Naive thymus-derived CD8-positive, alpha-beta T cell (primary cell): ENCODE data around the gene EFEMP1. TPM values are rescaled to one million over a fixed set of nuclear protein-coding genes. Genes with fewer than 3 reads are reported as not detected.

ENCODE experiments used
- ATAC-seq, 2 donors: fragments of 150-1000 bp; cut with Tn5 transposase in 1 of 2; sonication (Bioruptor Pico), chemical (Tn5 transposase) in 1 of 2; 1 replicate in 1 of 2; 2 replicates in 1 of 2; pipeline ENCODE4 v1.10.0; 2021; ENCODE audit warnings: mild to moderate bottlenecking in 2 of 2, moderate library complexity in 2 of 2
- POLR2A ChIA-PET: fragments of 350-600 bp; sonication (Branson Sonifier 250); formaldehyde crosslinking; loops from one replicate; lab custom pipeline; 2021; ENCODE audit warnings: antibody characterized with exemption; lab: Charles Lee
- DNase-seq, 10 donors: peaks; one replicate each; pipeline versions ENCODE4 v3.0.0 to v3.0.0-alpha.2; 2020 to 2022
- H3K27ac Mint-ChIP-seq, 10 donors: one replicate each; pipeline ENCODE4 v1.8.0; 2020 to 2022; ENCODE audit warnings: mild to moderate bottlenecking in 10 of 10, mixed read lengths in 10 of 10, moderate library complexity in 4 of 10, inconsistent platforms in 1 of 10
- H3K27me3 Mint-ChIP-seq, 5 donors: one replicate each; pipeline ENCODE4 v1.8.0; 2021 to 2022; ENCODE audit warnings: mixed read lengths in 5 of 5
- H3K36me3 Mint-ChIP-seq, 3 donors: one replicate each; pipeline ENCODE4 v1.8.0; 2020 to 2022; ENCODE audit warnings: mixed read lengths in 3 of 3, mild to moderate bottlenecking in 2 of 3, inconsistent platforms in 1 of 3
- H3K4me1 Mint-ChIP-seq, 4 donors: one replicate each; pipeline ENCODE4 v1.8.0; 2021 to 2022; ENCODE audit warnings: mixed read lengths in 4 of 4
- H3K4me3 Mint-ChIP-seq, 10 donors: one replicate each; pipeline ENCODE4 v1.8.0; 2020 to 2022; ENCODE audit warnings: mild to moderate bottlenecking in 10 of 10, mixed read lengths in 10 of 10, moderate library complexity in 6 of 10, inconsistent platforms in 1 of 10
- H3K9me3 Mint-ChIP-seq, 9 donors: one replicate each; pipeline ENCODE4 v1.8.0; 2020 to 2022; ENCODE audit warnings: mixed read lengths in 9 of 9, mild to moderate bottlenecking in 3 of 9, inconsistent platforms in 1 of 9, moderate library complexity in 1 of 9
- polyA plus RNA-seq, 3 donors: library from polyadenylated mRNA; unstranded; fragments of 300-500 nt; fragmentation: Illumina TruSeq; gene quantifications; one replicate each; pipeline ENCODE4 v1.2.3, GENCODE V29; 2021
- total RNA-seq, 8 experiments: library from RNA in 2 of 8; stranded (reverse) in 2 of 8; gene quantifications; one replicate each; pipeline ENCODE4 v1.2.3 and lab custom pipeline; 2021 to 2026

EFEMP1 gene
- total and polyA plus RNA-seq, 5 experiments from 2014 or later: not detected

DNA sequence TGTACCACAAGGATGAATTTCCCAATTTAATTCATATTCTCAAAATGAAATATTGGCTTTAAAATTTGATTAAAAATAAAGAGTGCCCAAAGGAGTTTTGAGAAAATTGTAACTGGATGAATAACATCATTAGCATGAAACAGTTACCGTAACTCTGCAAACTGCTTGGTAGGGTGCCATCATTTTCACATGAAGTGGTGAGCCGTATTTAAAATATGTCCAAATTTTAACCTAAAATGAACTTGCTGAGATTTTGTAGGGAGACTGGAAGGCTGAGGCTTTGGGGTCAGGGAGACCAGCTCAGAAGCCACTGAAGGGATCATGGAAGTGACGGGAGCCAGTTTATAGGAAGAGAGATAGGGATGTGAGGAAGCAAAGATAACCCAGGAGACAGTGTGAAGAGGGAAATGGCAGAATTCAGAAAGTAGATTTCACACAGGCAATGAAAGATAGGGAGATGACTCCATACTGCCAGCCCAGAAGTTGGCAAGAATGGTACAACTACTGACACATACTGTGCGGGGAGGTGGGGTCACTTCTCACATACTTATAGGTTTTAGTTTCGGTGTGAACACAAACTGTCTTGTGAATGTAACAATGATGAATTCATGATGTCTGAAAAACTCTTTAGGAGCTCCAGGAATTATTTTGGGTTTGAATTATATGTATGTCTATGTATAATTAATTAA is 53.8 kb downstream of the EFEMP1 start:
- POLR2A ChIA-PET: no interaction called here
- H3K4me3 Mint-ChIP-seq: no peak overlapping the region

DNA sequence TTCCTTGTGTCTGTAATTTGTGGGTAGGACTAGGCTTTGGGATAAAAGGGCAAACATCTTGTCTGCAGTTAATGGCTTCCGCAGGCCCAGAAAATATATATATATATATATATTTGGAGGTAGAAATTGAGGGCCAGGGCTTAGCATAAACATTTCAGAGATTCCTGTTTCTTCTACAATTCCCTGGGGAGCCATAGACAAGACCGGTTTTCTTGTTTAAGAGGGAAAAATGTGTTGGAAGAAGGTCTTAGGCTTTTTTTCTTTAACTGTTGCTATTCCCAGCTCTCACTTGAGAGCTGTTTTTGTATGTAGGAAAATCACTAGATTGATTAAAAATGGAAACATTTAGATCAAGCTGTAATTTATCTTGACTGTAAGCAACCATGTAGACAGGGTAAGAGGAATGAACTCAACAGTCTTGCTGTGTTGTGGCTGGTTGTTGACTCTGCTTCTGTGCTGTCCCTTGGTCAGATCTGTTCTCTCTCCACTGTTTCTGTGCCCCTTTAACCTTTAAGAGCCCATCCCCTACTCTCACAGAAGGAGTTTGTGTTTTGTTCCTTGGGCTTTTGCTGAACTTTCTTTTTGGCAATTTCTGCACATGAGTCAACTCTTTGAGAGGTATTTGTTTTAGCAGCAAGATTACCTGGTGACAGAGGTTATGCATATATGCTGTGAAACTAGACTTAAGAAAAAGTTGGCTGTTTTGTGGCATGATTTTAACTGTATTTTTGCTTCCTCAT is 58.3 kb downstream of the EFEMP1 start:
- no peak for ATAC-seq
- H3K27me3 Mint-ChIP-seq: peaks cover 3 to 24% (median 5%) of the 10 kb centered on the region in 5 donors
- H3K4me3 Mint-ChIP-seq: no peak overlapping the region
- peaks cover 0 to 4% (median 0%) of the 10 kb centered on the region in 9 donors for H3K9me3 Mint-ChIP-seq
- no peak for DNase-seq
- H3K36me3 Mint-ChIP-seq: no peaks in the 10 kb centered on the region
- no peak overlapping the region for H3K27ac Mint-ChIP-seq
- H3K4me1 Mint-ChIP-seq: no peaks in the 10 kb centered on the region
- POLR2A ChIA-PET: no interaction called here

More for the DNA sequence above, 53.8 kb downstream of the EFEMP1 start:
- ATAC-seq: no peak
- Mint-ChIP-seq H3K9me3 (peaks cover 0 to 4% (median 0%) of the 10 kb centered on the region in 9 donors), H3K27me3 (peaks cover 4 to 28% (median 9%) of the 10 kb centered on the region in 5 donors), H3K4me1 (peaks cover 0 to 2% (median 0%) of the 10 kb centered on the region in 4 donors), H3K27ac (no peak overlapping the region), H3K36me3 (no peaks in the 10 kb centered on the region)
- DNase-seq: no peak

- Mint-ChIP-seq H3K27me3 (peaks cover 3 to 17% (median 6%) of the 10 kb centered on the region in 5 donors), H3K36me3 (no peaks in the 10 kb centered on the region), H3K4me3 (no peak overlapping the region), H3K4me1 (no peaks in the 10 kb centered on the region), H3K9me3 (peaks cover 0 to 4% (median 0%) of the 10 kb centered on the region in 9 donors), H3K27ac (no peak overlapping the region)
- no peak for ATAC-seq
- DNase-seq: no peak
- POLR2A ChIA-PET: no interaction called here
Measured at GRCh38 chr2:55864351-55865084, 59.1 kb downstream of the EFEMP1 start.

GRCh38 chr2:55862673-55863390 is 60.8 kb downstream of the EFEMP1 start:
- ATAC-seq: no peak

DNA sequence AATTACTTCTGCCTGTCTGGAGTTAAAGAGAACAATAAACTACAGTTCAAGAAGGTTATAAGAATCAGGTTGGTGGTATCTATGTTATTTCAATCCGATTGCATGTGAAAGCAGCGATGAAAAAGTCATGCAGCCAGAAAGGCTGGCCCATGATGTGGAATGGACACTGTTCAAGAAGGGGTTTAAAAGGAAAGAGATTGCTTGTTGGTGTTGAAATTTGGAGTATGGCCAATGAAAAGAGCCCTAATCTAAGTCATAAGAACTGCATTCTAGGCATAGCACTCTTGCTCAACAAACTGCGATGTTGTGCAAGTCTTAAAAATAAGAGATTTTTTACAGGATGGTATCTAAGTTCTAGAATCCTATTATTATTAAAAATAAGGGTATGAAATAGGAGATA is 61.3 kb downstream of the EFEMP1 start:
- ATAC-seq (no peak), DNase-seq (no peak)
- Mint-ChIP-seq H3K27ac (no peak overlapping the region), H3K36me3 (no peaks in the 10 kb centered on the region), H3K9me3 (peaks cover 0 to 2% (median 0%) of the 10 kb centered on the region in 9 donors), H3K4me3 (no peak overlapping the region), H3K27me3 (peaks cover 0 to 14% (median 5%) of the 10 kb centered on the region in 5 donors), H3K4me1 (no peaks in the 10 kb centered on the region)
- POLR2A ChIA-PET: no interaction called here

More at GRCh38 chr2:55862673-55863390, 60.8 kb downstream of the EFEMP1 start:
- no peak for DNase-seq
- H3K9me3 Mint-ChIP-seq: peaks cover 0 to 4% (median 0%) of the 10 kb centered on the region in 9 donors
- POLR2A ChIA-PET: no interaction called here
- H3K4me1 Mint-ChIP-seq: no peaks in the 10 kb centered on the region
- H3K4me3 Mint-ChIP-seq: no peak overlapping the region
- H3K27me3 Mint-ChIP-seq: peaks cover 3 to 14% (median 6%) of the 10 kb centered on the region in 5 donors
- H3K36me3 Mint-ChIP-seq: no peaks in the 10 kb centered on the region
- H3K27ac Mint-ChIP-seq: no peak overlapping the region

DNA sequence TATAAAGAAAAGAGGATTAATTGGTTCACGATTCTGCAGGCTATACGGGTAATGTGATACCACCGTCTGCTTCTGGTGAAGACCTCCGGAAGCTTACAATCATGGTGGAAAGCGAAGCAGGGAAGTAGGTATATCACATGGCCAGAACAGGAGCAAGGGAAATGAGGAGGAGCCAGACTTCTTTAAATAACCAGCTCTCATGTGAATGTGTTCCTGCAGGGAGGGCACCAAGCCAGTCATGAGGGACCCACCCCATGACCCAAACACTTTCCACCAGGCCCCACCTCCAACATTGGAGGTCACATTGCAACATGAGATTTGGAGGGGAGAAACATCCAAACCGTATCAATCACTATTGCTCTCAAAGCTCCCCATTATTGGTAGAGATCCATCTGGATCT is 61.8 kb downstream of the EFEMP1 start:
- POLR2A ChIA-PET: no interaction called here
- ATAC-seq: no peak
- no peak overlapping the region for H3K4me3 Mint-ChIP-seq
- H3K27ac Mint-ChIP-seq: no peak overlapping the region
- DNase-seq: no peak
- H3K27me3 Mint-ChIP-seq: peaks cover 0 to 14% (median 5%) of the 10 kb centered on the region in 5 donors
- H3K9me3 Mint-ChIP-seq: peaks cover 0 to 2% (median 0%) of the 10 kb centered on the region in 9 donors
- no peaks in the 10 kb centered on the region for H3K4me1 Mint-ChIP-seq
- H3K36me3 Mint-ChIP-seq: no peaks in the 10 kb centered on the region

DNA sequence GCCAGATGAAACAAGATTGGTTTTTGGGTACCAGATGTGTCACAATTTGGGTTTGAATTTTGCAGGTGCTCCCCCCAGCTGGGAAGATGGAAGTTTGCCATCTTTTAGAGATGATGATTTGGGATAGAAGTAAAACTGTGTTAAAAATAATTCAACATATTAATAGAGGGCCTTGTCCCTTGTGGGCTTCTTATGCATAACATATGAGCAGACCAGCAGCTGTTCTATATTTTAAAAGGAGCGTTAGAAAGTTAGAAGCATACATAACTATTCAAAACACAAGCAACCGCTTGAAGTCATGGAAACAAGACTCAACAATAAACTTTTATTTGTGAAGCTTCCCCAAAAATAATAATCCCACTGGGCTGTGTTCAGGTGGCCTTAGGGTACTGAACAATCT is 62.8 kb downstream of the EFEMP1 start:
- ATAC-seq (no peak), DNase-seq (no peak)
- H3K4me3 Mint-ChIP-seq: no peak overlapping the region
- H3K4me1 Mint-ChIP-seq: no peaks in the 10 kb centered on the region
- H3K27me3 Mint-ChIP-seq: peaks cover 0 to 14% (median 5%) of the 10 kb centered on the region in 5 donors
- peaks cover 0 to 2% (median 0%) of the 10 kb centered on the region in 9 donors for H3K9me3 Mint-ChIP-seq
- POLR2A ChIA-PET: no interaction called here
- no peaks in the 10 kb centered on the region for H3K36me3 Mint-ChIP-seq
- no peak overlapping the region for H3K27ac Mint-ChIP-seq

DNA sequence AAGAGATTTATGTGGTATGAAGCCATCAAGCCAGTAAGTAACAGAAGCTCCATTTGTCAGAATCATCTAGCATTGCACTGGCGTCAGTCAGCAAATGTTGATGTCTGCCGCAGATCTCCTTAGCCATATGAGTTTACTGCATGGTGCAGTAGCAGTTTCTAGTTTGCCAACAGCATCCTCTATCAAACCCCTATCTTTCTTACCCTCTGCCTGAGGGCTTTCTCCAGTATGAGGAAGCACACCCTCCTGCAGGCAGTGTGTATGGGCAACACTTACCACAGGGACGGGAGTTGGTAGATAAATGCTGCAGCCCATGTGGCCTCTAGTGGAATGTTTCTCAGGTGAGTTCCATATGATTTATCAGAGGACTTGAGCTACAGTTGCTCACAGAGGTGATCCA is 63.7 kb downstream of the EFEMP1 start:
- Mint-ChIP-seq H3K27me3 (peaks cover 0 to 14% (median 5%) of the 10 kb centered on the region in 5 donors), H3K9me3 (peaks cover 0 to 2% (median 0%) of the 10 kb centered on the region in 9 donors), H3K36me3 (no peaks in the 10 kb centered on the region), H3K4me3 (no peak overlapping the region), H3K27ac (no peak overlapping the region), H3K4me1 (no peaks in the 10 kb centered on the region)
- no peak for ATAC-seq
- DNase-seq: no peak
- POLR2A ChIA-PET: no interaction called here

GRCh38 chr2:55857766-55858165 is 65.8 kb downstream of the EFEMP1 start:
- POLR2A ChIA-PET: no interaction called here
- Mint-ChIP-seq H3K9me3 (no peaks in the 10 kb centered on the region), H3K4me1 (no peaks in the 10 kb centered on the region), H3K4me3 (no peak overlapping the region), H3K27me3 (peaks cover 0 to 11% (median 5%) of the 10 kb centered on the region in 5 donors), H3K27ac (no peak overlapping the region), H3K36me3 (no peaks in the 10 kb centered on the region)
- ATAC-seq (no peak), DNase-seq (no peak)

DNA sequence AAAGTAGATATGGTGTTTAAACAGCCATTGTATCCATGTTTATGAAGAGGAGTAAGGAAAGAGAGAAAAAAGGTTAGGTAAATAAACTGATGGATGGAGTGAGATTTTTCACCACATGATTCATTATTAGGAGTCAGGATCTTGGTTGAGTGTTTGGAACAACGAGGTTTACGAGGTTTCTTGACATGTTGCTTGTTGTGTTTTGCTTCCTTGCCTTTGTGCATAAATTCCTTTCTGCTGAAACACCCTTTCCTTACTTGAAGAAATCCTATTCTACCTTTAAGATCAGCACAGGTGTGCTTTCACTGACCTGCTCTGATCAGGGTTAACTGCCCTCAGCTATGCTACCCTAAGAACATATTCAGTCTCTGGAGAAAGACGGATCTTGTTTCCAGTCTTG is 66.6 kb downstream of the EFEMP1 start:
- no peak overlapping the region for H3K27ac Mint-ChIP-seq
- H3K9me3 Mint-ChIP-seq: peaks cover 0 to 7% (median 0%) of the 10 kb centered on the region in 9 donors
- no peaks in the 10 kb centered on the region for H3K36me3 Mint-ChIP-seq
- no peaks in the 10 kb centered on the region for H3K4me1 Mint-ChIP-seq
- ATAC-seq (no peak), DNase-seq (no peak)
- peaks cover 0 to 15% (median 3%) of the 10 kb centered on the region in 5 donors for H3K27me3 Mint-ChIP-seq
- POLR2A ChIA-PET: no interaction called here
- H3K4me3 Mint-ChIP-seq: no peak overlapping the region

GRCh38 chr2:55848096-55848495 is 75.5 kb downstream of the EFEMP1 start:
- no peak for ATAC-seq
- no peak overlapping the region for H3K4me3 Mint-ChIP-seq
- POLR2A ChIA-PET: no interaction called here
- DNase-seq: no peak
- H3K27ac Mint-ChIP-seq: no peak overlapping the region
- H3K9me3 Mint-ChIP-seq: peaks cover 0 to 12% (median 3%) of the 10 kb centered on the region in 9 donors
- no peaks in the 10 kb centered on the region for H3K36me3 Mint-ChIP-seq
- H3K27me3 Mint-ChIP-seq: peaks cover 0 to 16% (median 2%) of the 10 kb centered on the region in 5 donors
- H3K4me1 Mint-ChIP-seq: no peaks in the 10 kb centered on the region

DNA sequence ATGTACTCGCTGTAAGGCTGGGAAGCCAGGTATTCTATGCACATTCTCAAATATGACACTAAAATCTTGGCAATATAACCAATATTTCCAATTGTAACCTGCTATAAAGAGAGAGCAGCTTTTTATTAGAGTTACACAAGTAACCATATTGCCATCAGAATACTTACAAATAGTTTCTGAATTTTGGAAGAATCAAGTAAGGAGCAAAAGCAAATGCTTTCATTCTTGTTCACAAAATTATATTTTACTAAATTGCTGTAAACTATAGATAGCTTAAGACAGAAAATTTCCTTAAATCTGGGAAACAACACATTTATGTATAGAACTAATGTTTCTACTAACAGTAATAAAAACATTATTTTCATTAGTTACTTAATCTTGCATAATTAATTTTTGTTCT is 77.2 kb downstream of the EFEMP1 start:
- peaks cover 0 to 4% (median 0%) of the 10 kb centered on the region in 5 donors for H3K27me3 Mint-ChIP-seq
- no peak for DNase-seq
- H3K36me3 Mint-ChIP-seq: no peaks in the 10 kb centered on the region
- peaks cover 0 to 4% (median 0%) of the 10 kb centered on the region in 9 donors for H3K9me3 Mint-ChIP-seq
- POLR2A ChIA-PET: no interaction called here
- H3K4me1 Mint-ChIP-seq: no peaks in the 10 kb centered on the region
- ATAC-seq: no peak
- H3K4me3 Mint-ChIP-seq: no peak overlapping the region
- H3K27ac Mint-ChIP-seq: no peak overlapping the region
